CD14-positive monocyte (primary cell): Measurements from ENCODE around the gene ATPAF2. TPM values are rescaled to one million over a fixed set of nuclear protein-coding genes. Genes with fewer than 3 reads are reported as not detected.

Experiments
- DNase-seq, 3 donors: peaks; one replicate each; pipeline ENCODE4 v3.0.0-alpha.2; 2011 to 2022
- H2AFZ ChIP-seq: 2 replicates; pipeline ENCODE4 v1.6.0; 2012; ENCODE audit warnings: mild to moderate bottlenecking, low read depth, low read length, inconsistent platforms; ENCODE audit not compliant: insufficient read depth, poor library complexity, severe bottlenecking
- H3K27ac ChIP-seq, 2 donors: 1 replicate in 1 of 2; 2 replicates in 1 of 2; pipeline ENCODE4 v1.5.1; 2012 to 2013; ENCODE audit warnings: low read length in 2 of 2, control low read depth in 1 of 2, inconsistent platforms in 1 of 2, low read depth in 1 of 2, mild to moderate bottlenecking in 1 of 2
- H3K27me3 ChIP-seq, 2 donors: one replicate each; pipeline versions ENCODE4 v1.6.0 to v1.6.1; 2011 to 2013; ENCODE audit warnings: low read length in 2 of 2; ENCODE audit not compliant: control insufficient read depth in 2 of 2, insufficient read depth in 2 of 2
- H3K36me3 ChIP-seq, 2 donors: replicated peaks in 1 of 2; 1 replicate in 1 of 2; 2 replicates in 1 of 2; pipeline versions ENCODE4 v1.5.1 to v1.6.1; 2012 to 2013; ENCODE audit warnings: low read length in 2 of 2, control low read depth in 1 of 2, inconsistent platforms in 1 of 2, mild to moderate bottlenecking in 1 of 2; ENCODE audit not compliant: insufficient read depth in 2 of 2, control insufficient read depth in 1 of 2
- H3K4me1 ChIP-seq, 2 donors: 1 replicate in 1 of 2; 2 replicates in 1 of 2; pipeline versions ENCODE4 v1.5.1 to v1.6.1; 2012 to 2013; ENCODE audit warnings: low read length in 2 of 2, control low read depth in 1 of 2, inconsistent platforms in 1 of 2, mild to moderate bottlenecking in 1 of 2, moderate library complexity in 1 of 2; ENCODE audit not compliant: insufficient read depth in 2 of 2, control insufficient read depth in 1 of 2
- H3K4me2 ChIP-seq: replicated peaks from 2 replicates; pipeline ENCODE3; 2012; ENCODE audit warnings: low read length, moderate library complexity, mild to moderate bottlenecking; ENCODE audit not compliant: poor library complexity, severe bottlenecking; ENCODE audit errors: extremely low read depth
- H3K4me3 ChIP-seq, 3 experiments: fragments of 200-600 bp in 1 of 3; sonication (generic) in 1 of 3; replicated peaks in 1 of 3; 1 replicate in 2 of 3; 2 replicates in 1 of 3; pipeline ENCODE4 v1.5.1; 2011 to 2013; ENCODE audit warnings: low read length in 3 of 3, mild to moderate bottlenecking in 3 of 3, control low read depth in 2 of 3, low read depth in 2 of 3, inconsistent platforms in 1 of 3, moderate library complexity in 1 of 3
- H3K79me2 ChIP-seq: 2 replicates; pipeline ENCODE4 v1.6.0; 2012; ENCODE audit warnings: mild to moderate bottlenecking, control low read depth, inconsistent platforms, low read length, moderate library complexity; ENCODE audit not compliant: insufficient read depth
- H3K9ac ChIP-seq: 2 replicates; pipeline ENCODE4 v1.6.0; 2017; ENCODE audit warnings: low read length, mild to moderate bottlenecking; ENCODE audit not compliant: insufficient read depth, poor library complexity, severe bottlenecking
- H3K9me3 ChIP-seq, 2 donors: replicated peaks in 1 of 2; 1 replicate in 1 of 2; 2 replicates in 1 of 2; pipeline versions ENCODE4 v1.5.1 to v1.6.1; 2012 to 2013; ENCODE audit warnings: low read length in 2 of 2, control low read depth in 1 of 2; ENCODE audit not compliant: control insufficient read depth in 1 of 2, insufficient read depth in 1 of 2
- H4K20me1 ChIP-seq: 2 replicates; pipeline ENCODE4 v1.6.0; 2012; ENCODE audit warnings: mild to moderate bottlenecking, low read length, control low read depth, moderate library complexity; ENCODE audit not compliant: insufficient read depth
- H3K27ac Mint-ChIP-seq, 7 donors: one replicate each; pipeline ENCODE4 v1.8.0; 2020; ENCODE audit warnings: mild to moderate bottlenecking in 7 of 7, mixed read lengths in 7 of 7, moderate library complexity in 6 of 7, inconsistent platforms in 2 of 7
- H3K27me3 Mint-ChIP-seq, 3 donors: one replicate each; pipeline ENCODE4 v1.8.0; 2021 to 2022; ENCODE audit warnings: low read depth in 3 of 3, mild to moderate bottlenecking in 3 of 3, mixed read lengths in 3 of 3, moderate library complexity in 3 of 3, inconsistent platforms in 1 of 3
- H3K36me3 Mint-ChIP-seq, 2 donors: one replicate each; pipeline ENCODE4 v1.8.0; 2020; ENCODE audit warnings: mixed read lengths in 2 of 2, inconsistent platforms in 1 of 2, mild to moderate bottlenecking in 1 of 2
- H3K4me1 Mint-ChIP-seq: one replicate; pipeline ENCODE4 v1.8.0; 2020; ENCODE audit warnings: mild to moderate bottlenecking, mixed read lengths
- H3K4me3 Mint-ChIP-seq, 2 donors: one replicate each; pipeline ENCODE4 v1.8.0; 2020; ENCODE audit warnings: mild to moderate bottlenecking in 2 of 2, mixed read lengths in 2 of 2, moderate library complexity in 1 of 2
- H3K9me3 Mint-ChIP-seq, 7 donors: one replicate each; pipeline ENCODE4 v1.8.0; 2020 to 2022; ENCODE audit warnings: mixed read lengths in 7 of 7, mild to moderate bottlenecking in 6 of 7, moderate library complexity in 6 of 7, inconsistent platforms in 2 of 7
- WGBS: methylation state at CpG from one replicate; pipeline ENCODE4 v1.1.5; 2013; ENCODE audit warnings: missing lambda C conversion rate; ENCODE audit not compliant: insufficient coverage; 5-methylcytosine and 5-hydroxymethylcytosine counted together
- intact Hi-C, 2 donors: fragments of 100-400 bp; cut with micrococcal nuclease; formaldehyde crosslinking; loops; one replicate each; pipeline versions ENCODE4 v1.15.0 to v1.15.1; 2023
- polyA plus RNA-seq, 3 donors: library from polyadenylated mRNA; depleted of rRNA in 1 of 3; unstranded in 2 of 3; stranded (reverse) in 1 of 3; fragments of 300-500 nt in 2 of 3; fragments of >200 nt in 1 of 3; fragmentation: Illumina TruSeq in 2 of 3; gene quantifications; 1 replicate in 2 of 3; 2 replicates in 1 of 3; pipeline ENCODE4 v1.2.3, GENCODE V29; 2012 to 2021
- TF ChIP-seq, protein P1 (sequence below): fragments of 200-600 bp; IDR thresholded peaks from one replicate; pipeline ENCODE4 v1.8.0; 2022; ENCODE audit warnings: antibody characterized with exemption, mild to moderate bottlenecking

The ATPAF2 gene
- polyA plus RNA-seq, 3 donors, result 41.3 to 50.8 (median 44.9) TPM

DNA sequence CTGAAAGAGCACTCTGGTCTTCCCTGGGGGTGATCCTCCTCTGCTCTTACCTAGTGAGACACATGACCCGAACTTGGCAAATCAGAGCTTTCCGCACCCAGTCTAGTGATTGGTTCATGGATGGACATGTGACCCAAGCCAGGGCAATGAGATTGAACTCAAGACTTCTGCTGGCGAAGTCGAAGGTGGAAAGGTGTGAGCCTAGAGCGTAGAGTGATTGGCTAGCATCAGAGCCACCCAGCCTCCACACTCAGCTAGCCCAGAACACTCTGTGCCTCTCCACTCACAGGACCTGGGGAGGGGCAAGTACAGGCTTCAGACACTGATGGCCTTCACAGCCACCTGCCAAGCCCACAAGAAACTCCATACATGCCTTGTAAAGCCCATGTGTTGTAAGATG is 17.6 kb downstream of the ATPAF2 start:
- Histone ChIP-seq H3K9me3 (no peaks in the 10 kb centered on the region), H4K20me1 (peaks cover 16% of the 10 kb centered on the region), H3K27ac (no peak overlapping the region), H2AFZ (no peak overlapping the region), H3K4me2 (no peak overlapping the region), H3K4me3 (no peak overlapping the region), H3K27me3 (no peaks in the 10 kb centered on the region), H3K9ac (no peak overlapping the region), H3K4me1 (peaks cover 15 to 16% of the 10 kb centered on the region in 2 donors), H3K79me2 (peaks cover 8% of the 10 kb centered on the region), H3K36me3 (peaks cover 64 to 84% of the 10 kb centered on the region in 2 donors)
- Mint-ChIP-seq H3K4me3 (no peak overlapping the region), H3K4me1 (peaks cover 16% of the 10 kb centered on the region), H3K36me3 (peaks cover 60 to 80% of the 10 kb centered on the region in 2 donors), H3K27ac (peak overlapping the region in 4 of 7 donors; percentile 14 to 74 (median 37)), H3K27me3 (peaks cover 0 to 1% (median 1%) of the 10 kb centered on the region in 3 donors), H3K9me3 (no peaks in the 10 kb centered on the region)
- TF ChIP-seq, protein P1, sequence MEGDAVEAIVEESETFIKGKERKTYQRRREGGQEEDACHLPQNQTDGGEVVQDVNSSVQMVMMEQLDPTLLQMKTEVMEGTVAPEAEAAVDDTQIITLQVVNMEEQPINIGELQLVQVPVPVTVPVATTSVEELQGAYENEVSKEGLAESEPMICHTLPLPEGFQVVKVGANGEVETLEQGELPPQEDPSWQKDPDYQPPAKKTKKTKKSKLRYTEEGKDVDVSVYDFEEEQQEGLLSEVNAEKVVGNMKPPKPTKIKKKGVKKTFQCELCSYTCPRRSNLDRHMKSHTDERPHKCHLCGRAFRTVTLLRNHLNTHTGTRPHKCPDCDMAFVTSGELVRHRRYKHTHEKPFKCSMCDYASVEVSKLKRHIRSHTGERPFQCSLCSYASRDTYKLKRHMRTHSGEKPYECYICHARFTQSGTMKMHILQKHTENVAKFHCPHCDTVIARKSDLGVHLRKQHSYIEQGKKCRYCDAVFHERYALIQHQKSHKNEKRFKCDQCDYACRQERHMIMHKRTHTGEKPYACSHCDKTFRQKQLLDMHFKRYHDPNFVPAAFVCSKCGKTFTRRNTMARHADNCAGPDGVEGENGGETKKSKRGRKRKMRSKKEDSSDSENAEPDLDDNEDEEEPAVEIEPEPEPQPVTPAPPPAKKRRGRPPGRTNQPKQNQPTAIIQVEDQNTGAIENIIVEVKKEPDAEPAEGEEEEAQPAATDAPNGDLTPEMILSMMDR, result no peak
- no peak for DNase-seq
- 95% methylated on average over 3 of the region's 5 CpGs for WGBS
- intact Hi-C loops, result loop anchor here in 1 of 2 donors (10.0 kb wide), 1 partner anchor 207 kb away; no protein-coding TSS in a partner anchor

DNA sequence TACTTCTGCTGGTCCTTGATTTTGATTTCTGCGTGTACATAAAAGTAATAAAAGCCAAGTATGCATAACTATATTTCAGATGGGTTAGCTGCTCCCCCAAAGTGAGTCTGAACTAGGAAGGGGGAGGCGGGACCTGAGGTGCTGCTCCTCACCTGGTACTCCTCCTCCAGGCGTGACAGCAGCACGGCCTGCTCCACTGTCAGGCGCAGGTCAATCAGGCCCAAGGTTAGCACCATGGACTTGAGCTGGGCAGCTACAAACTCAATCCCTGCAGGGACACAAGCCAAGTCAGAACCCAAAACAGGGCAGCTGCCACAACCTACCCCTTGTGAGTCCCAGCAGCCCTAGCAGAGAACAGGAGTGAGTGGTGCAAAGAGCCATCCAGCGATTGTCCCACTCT is 18.0 kb downstream of the ATPAF2 start:
- DNase-seq, result no peak
- H3K4me2 ChIP-seq, result no peak overlapping the region
- intact Hi-C loops, result loop anchor here in 1 of 2 donors (10.0 kb wide), 1 partner anchor 206 kb away; no protein-coding TSS in a partner anchor
- TF ChIP-seq, protein P1, result no peak
- no peak overlapping the region for H3K4me3 ChIP-seq
- H3K27me3 ChIP-seq, result no peaks in the 10 kb centered on the region
- Mint-ChIP-seq H3K4me3 (no peak overlapping the region), H3K36me3 (peaks cover 64 to 84% of the 10 kb centered on the region in 2 donors), H3K27me3 (peaks cover 0 to 1% (median 1%) of the 10 kb centered on the region in 3 donors), H3K27ac (peak overlapping the region in 3 of 7 donors; percentile 14 to 74 (median 58)), H3K9me3 (no peaks in the 10 kb centered on the region), H3K4me1 (peaks cover 12% of the 10 kb centered on the region)
- WGBS, result 96% methylated on average over 5 of the region's 6 CpGs
- H3K9me3 ChIP-seq, result no peaks in the 10 kb centered on the region
- peaks cover 13% of the 10 kb centered on the region for H4K20me1 ChIP-seq
- H3K36me3 ChIP-seq, result peaks cover 68 to 88% of the 10 kb centered on the region in 2 donors
- no peak overlapping the region for H2AFZ ChIP-seq
- H3K9ac ChIP-seq, result no peak overlapping the region
- H3K27ac ChIP-seq, result no peak overlapping the region
- H3K79me2 ChIP-seq, result peaks cover 8% of the 10 kb centered on the region
- H3K4me1 ChIP-seq, result peaks cover 11 to 12% of the 10 kb centered on the region in 2 donors
